DND-41 (cell line): Measurements from ENCODE around the gene PDSS1.

Experiments
- ATAC-seq: fragments of 200-7000 bp; cut with Tn5 transposase; 3 replicates; pipeline ENCODE4 v1.9.1; 2021; ENCODE audit warnings: low read depth; ENCODE audit not compliant: insufficient read depth
- DNase-seq: peaks from one replicate; pipeline ENCODE4 v3.0.0-alpha.2; 2020
- H2AFZ ChIP-seq: 2 replicates; pipeline ENCODE4 v1.6.0; 2012; ENCODE audit warnings: low read depth, low read length
- H3K27ac ChIP-seq: 2 replicates; pipeline ENCODE4 v1.5.1; 2012; ENCODE audit warnings: low read length, inconsistent platforms
- H3K27me3 ChIP-seq: fragments of 200-600 bp; sonication (generic); 2 replicates; pipeline ENCODE4 v1.6.0; 2012; ENCODE audit warnings: low read length, mild to moderate bottlenecking, inconsistent platforms; ENCODE audit not compliant: insufficient read depth, poor library complexity
- H3K36me3 ChIP-seq: 2 replicates; pipeline ENCODE4 v1.5.1; 2012; ENCODE audit warnings: low read length, inconsistent platforms; ENCODE audit not compliant: insufficient read depth
- H3K4me1 ChIP-seq: 2 replicates; pipeline ENCODE4 v1.5.1; 2012; ENCODE audit warnings: mild to moderate bottlenecking, low read length; ENCODE audit not compliant: insufficient read depth
- H3K4me2 ChIP-seq: 2 replicates; pipeline ENCODE4 v1.6.0; 2012; ENCODE audit warnings: mild to moderate bottlenecking, moderate library complexity, low read length, inconsistent platforms; ENCODE audit not compliant: insufficient read depth
- H3K4me3 ChIP-seq, 2 experiments: fragments of 200-600 bp in 1 of 2; shearing (Covaris generic) in 1 of 2; 2 replicates each; pipeline ENCODE4 v1.5.1; 2012 to 2016; ENCODE audit warnings: inconsistent platforms in 2 of 2, low read length in 2 of 2, mild to moderate bottlenecking in 2 of 2, low read depth in 1 of 2, moderate library complexity in 1 of 2
- H3K79me2 ChIP-seq: 2 replicates; pipeline ENCODE4 v1.6.0; 2012; ENCODE audit warnings: low read length, inconsistent platforms; ENCODE audit not compliant: insufficient read depth
- H3K9ac ChIP-seq: 2 replicates; pipeline ENCODE4 v1.6.0; 2012; ENCODE audit warnings: low read depth, mild to moderate bottlenecking, inconsistent platforms, low read length, moderate library complexity
- H3K9me3 ChIP-seq: 2 replicates; pipeline ENCODE4 v1.5.1; 2012; ENCODE audit warnings: low read length, moderate library complexity, mild to moderate bottlenecking, inconsistent platforms; ENCODE audit not compliant: insufficient read depth, severe bottlenecking
- H4K20me1 ChIP-seq: 2 replicates; pipeline ENCODE4 v1.6.0; 2012; ENCODE audit warnings: low read length; ENCODE audit not compliant: insufficient read depth
- EZH2 ChIP-seq: IDR thresholded peaks from 3 replicates; pipeline ENCODE4 v1.6.1; 2012; ENCODE audit warnings: borderline replicate concordance, low read depth, mild to moderate bottlenecking, moderate library complexity, low read length, inconsistent platforms; ENCODE audit not compliant: severe bottlenecking
- TF ChIP-seq, protein P1 (sequence below): IDR thresholded peaks from 2 replicates; pipeline ENCODE4 v1.5.1; 2012; ENCODE audit warnings: borderline replicate concordance, low read length, moderate library complexity, mild to moderate bottlenecking; ENCODE audit not compliant: poor library complexity, severe bottlenecking; ENCODE audit errors: extremely low read depth

The PDSS1 gene

DNA sequence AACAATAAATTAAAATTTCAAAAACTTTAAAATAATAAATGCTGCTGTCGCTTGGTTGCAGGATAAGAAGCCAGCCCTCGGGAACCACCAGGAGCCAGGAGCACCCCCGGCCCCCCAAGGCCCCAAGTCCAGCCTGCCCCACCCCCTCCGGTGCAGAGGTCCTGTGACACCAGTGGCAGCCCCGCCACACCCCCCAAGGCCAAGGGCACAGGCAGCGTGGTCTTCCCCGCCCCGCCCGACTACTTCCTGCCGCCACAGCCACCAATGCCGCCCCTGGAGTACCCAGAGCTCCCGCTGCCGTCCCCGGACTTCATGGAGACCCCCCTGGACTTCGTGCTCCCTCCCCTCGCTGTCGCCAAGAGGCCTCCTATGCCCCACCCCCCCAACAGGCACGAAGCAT lies 44.5 kb upstream of the PDSS1 start:
- TF ChIP-seq, protein P1, sequence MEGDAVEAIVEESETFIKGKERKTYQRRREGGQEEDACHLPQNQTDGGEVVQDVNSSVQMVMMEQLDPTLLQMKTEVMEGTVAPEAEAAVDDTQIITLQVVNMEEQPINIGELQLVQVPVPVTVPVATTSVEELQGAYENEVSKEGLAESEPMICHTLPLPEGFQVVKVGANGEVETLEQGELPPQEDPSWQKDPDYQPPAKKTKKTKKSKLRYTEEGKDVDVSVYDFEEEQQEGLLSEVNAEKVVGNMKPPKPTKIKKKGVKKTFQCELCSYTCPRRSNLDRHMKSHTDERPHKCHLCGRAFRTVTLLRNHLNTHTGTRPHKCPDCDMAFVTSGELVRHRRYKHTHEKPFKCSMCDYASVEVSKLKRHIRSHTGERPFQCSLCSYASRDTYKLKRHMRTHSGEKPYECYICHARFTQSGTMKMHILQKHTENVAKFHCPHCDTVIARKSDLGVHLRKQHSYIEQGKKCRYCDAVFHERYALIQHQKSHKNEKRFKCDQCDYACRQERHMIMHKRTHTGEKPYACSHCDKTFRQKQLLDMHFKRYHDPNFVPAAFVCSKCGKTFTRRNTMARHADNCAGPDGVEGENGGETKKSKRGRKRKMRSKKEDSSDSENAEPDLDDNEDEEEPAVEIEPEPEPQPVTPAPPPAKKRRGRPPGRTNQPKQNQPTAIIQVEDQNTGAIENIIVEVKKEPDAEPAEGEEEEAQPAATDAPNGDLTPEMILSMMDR = no peak
- no peak for TF ChIP-seq EZH2
- Histone ChIP-seq H3K27me3 (no peaks in the 10 kb centered on the region), H2AFZ (no peak overlapping the region), H3K4me2 (no peak overlapping the region), H4K20me1 (no peaks in the 10 kb centered on the region), H3K27ac (no peak overlapping the region), H3K79me2 (no peaks in the 10 kb centered on the region), H3K4me1 (no peaks in the 10 kb centered on the region), H3K36me3 (no peaks in the 10 kb centered on the region), H3K9ac (no peak overlapping the region), H3K9me3 (no peaks in the 10 kb centered on the region), H3K4me3 (no peak overlapping the region)
- ATAC-seq (no peak), DNase-seq (no peak)

DNA sequence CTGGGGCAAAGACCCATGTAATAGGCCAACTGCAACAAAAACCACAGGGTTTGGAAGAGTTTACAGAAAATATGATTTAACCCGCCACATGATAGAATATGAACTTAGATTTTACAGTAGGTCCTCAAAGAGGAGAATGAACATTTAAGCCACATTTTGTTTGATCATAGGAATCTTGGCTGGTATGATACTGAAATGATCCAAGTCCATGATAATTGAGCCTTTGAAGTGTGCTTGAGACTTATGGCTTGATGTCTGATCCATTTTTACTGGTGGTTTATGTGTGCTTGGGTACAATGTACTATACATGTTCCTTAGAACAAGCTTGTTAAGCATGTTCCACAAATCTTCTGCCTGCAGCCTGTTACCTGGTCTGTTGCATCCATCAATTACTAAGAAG lies 41.8 kb upstream of the PDSS1 start:
- no peak overlapping the region for H3K4me3 ChIP-seq
- H3K4me1 ChIP-seq = no peaks in the 10 kb centered on the region
- ATAC-seq (no peak), DNase-seq (no peak)
- no peak overlapping the region for H3K9ac ChIP-seq
- no peaks in the 10 kb centered on the region for H3K79me2 ChIP-seq
- H2AFZ ChIP-seq = no peak overlapping the region
- H3K9me3 ChIP-seq = no peaks in the 10 kb centered on the region
- H3K4me2 ChIP-seq = no peak overlapping the region
- H3K27me3 ChIP-seq = no peaks in the 10 kb centered on the region
- no peak for TF ChIP-seq EZH2
- TF ChIP-seq, protein P1 = no peak
- H3K27ac ChIP-seq = no peak overlapping the region
- no peaks in the 10 kb centered on the region for H3K36me3 ChIP-seq
- H4K20me1 ChIP-seq = no peaks in the 10 kb centered on the region

DNA sequence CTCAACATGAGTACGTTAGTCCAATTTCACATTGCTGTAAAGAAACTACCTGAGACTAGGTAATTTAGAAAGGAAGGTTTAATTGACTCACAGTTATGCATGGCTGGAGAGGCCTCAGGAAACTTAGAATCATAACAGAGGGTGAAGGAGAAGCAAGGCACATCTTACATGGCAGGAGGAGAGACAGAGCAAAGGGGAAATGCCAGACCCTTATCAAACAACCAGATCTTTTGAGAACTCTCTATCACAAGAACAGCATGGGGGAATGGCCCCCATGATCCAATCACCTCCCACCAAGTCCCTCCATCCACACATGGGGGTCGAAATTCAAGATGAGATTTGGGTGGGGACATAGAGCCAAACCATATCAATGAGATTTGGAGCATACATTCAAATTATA lies 34.6 kb upstream of the PDSS1 start:
- Histone ChIP-seq H3K4me2 (no peak overlapping the region), H2AFZ (no peak overlapping the region), H3K36me3 (no peaks in the 10 kb centered on the region), H3K27me3 (no peaks in the 10 kb centered on the region), H3K4me3 (no peak overlapping the region), H4K20me1 (no peaks in the 10 kb centered on the region), H3K9ac (no peak overlapping the region), H3K27ac (no peak overlapping the region), H3K79me2 (no peaks in the 10 kb centered on the region), H3K4me1 (no peaks in the 10 kb centered on the region), H3K9me3 (no peaks in the 10 kb centered on the region)
- DNase-seq = no peak
- ATAC-seq = no peak
- no peak for TF ChIP-seq EZH2
- TF ChIP-seq, protein P1 = no peak
